CD14-positive monocyte (primary cell): Measurements from ENCODE around the gene GSTT2. TPM values are rescaled to one million over a fixed set of nuclear protein-coding genes. Genes with fewer than 3 reads are reported as not detected.

Source experiments
- DNase-seq, 3 donors: peaks; one replicate each; pipeline ENCODE4 v3.0.0-alpha.2; 2011 to 2022
- H2AFZ ChIP-seq: 2 replicates; pipeline ENCODE4 v1.6.0; 2012; ENCODE audit warnings: mild to moderate bottlenecking, low read depth, low read length, inconsistent platforms; ENCODE audit not compliant: insufficient read depth, poor library complexity, severe bottlenecking
- H3K27ac ChIP-seq, 2 donors: 1 replicate in 1 of 2; 2 replicates in 1 of 2; pipeline ENCODE4 v1.5.1; 2012 to 2013; ENCODE audit warnings: low read length in 2 of 2, control low read depth in 1 of 2, inconsistent platforms in 1 of 2, low read depth in 1 of 2, mild to moderate bottlenecking in 1 of 2
- H3K27me3 ChIP-seq, 2 donors: one replicate each; pipeline versions ENCODE4 v1.6.0 to v1.6.1; 2011 to 2013; ENCODE audit warnings: low read length in 2 of 2; ENCODE audit not compliant: control insufficient read depth in 2 of 2, insufficient read depth in 2 of 2
- H3K36me3 ChIP-seq, 2 donors: replicated peaks in 1 of 2; 1 replicate in 1 of 2; 2 replicates in 1 of 2; pipeline versions ENCODE4 v1.5.1 to v1.6.1; 2012 to 2013; ENCODE audit warnings: low read length in 2 of 2, control low read depth in 1 of 2, inconsistent platforms in 1 of 2, mild to moderate bottlenecking in 1 of 2; ENCODE audit not compliant: insufficient read depth in 2 of 2, control insufficient read depth in 1 of 2
- H3K4me1 ChIP-seq, 2 donors: 1 replicate in 1 of 2; 2 replicates in 1 of 2; pipeline versions ENCODE4 v1.5.1 to v1.6.1; 2012 to 2013; ENCODE audit warnings: low read length in 2 of 2, control low read depth in 1 of 2, inconsistent platforms in 1 of 2, mild to moderate bottlenecking in 1 of 2, moderate library complexity in 1 of 2; ENCODE audit not compliant: insufficient read depth in 2 of 2, control insufficient read depth in 1 of 2
- H3K4me2 ChIP-seq: replicated peaks from 2 replicates; pipeline ENCODE3; 2012; ENCODE audit warnings: low read length, moderate library complexity, mild to moderate bottlenecking; ENCODE audit not compliant: poor library complexity, severe bottlenecking; ENCODE audit errors: extremely low read depth
- H3K4me3 ChIP-seq, 3 experiments: fragments of 200-600 bp in 1 of 3; sonication (generic) in 1 of 3; replicated peaks in 1 of 3; 1 replicate in 2 of 3; 2 replicates in 1 of 3; pipeline ENCODE4 v1.5.1; 2011 to 2013; ENCODE audit warnings: low read length in 3 of 3, mild to moderate bottlenecking in 3 of 3, control low read depth in 2 of 3, low read depth in 2 of 3, inconsistent platforms in 1 of 3, moderate library complexity in 1 of 3
- H3K79me2 ChIP-seq: 2 replicates; pipeline ENCODE4 v1.6.0; 2012; ENCODE audit warnings: mild to moderate bottlenecking, control low read depth, inconsistent platforms, low read length, moderate library complexity; ENCODE audit not compliant: insufficient read depth
- H3K9ac ChIP-seq: 2 replicates; pipeline ENCODE4 v1.6.0; 2017; ENCODE audit warnings: low read length, mild to moderate bottlenecking; ENCODE audit not compliant: insufficient read depth, poor library complexity, severe bottlenecking
- H3K9me3 ChIP-seq, 2 donors: replicated peaks in 1 of 2; 1 replicate in 1 of 2; 2 replicates in 1 of 2; pipeline versions ENCODE4 v1.5.1 to v1.6.1; 2012 to 2013; ENCODE audit warnings: low read length in 2 of 2, control low read depth in 1 of 2; ENCODE audit not compliant: control insufficient read depth in 1 of 2, insufficient read depth in 1 of 2
- H4K20me1 ChIP-seq: 2 replicates; pipeline ENCODE4 v1.6.0; 2012; ENCODE audit warnings: mild to moderate bottlenecking, low read length, control low read depth, moderate library complexity; ENCODE audit not compliant: insufficient read depth
- H3K27ac Mint-ChIP-seq, 7 donors: one replicate each; pipeline ENCODE4 v1.8.0; 2020; ENCODE audit warnings: mild to moderate bottlenecking in 7 of 7, mixed read lengths in 7 of 7, moderate library complexity in 6 of 7, inconsistent platforms in 2 of 7
- H3K27me3 Mint-ChIP-seq, 3 donors: one replicate each; pipeline ENCODE4 v1.8.0; 2021 to 2022; ENCODE audit warnings: low read depth in 3 of 3, mild to moderate bottlenecking in 3 of 3, mixed read lengths in 3 of 3, moderate library complexity in 3 of 3, inconsistent platforms in 1 of 3
- H3K36me3 Mint-ChIP-seq, 2 donors: one replicate each; pipeline ENCODE4 v1.8.0; 2020; ENCODE audit warnings: mixed read lengths in 2 of 2, inconsistent platforms in 1 of 2, mild to moderate bottlenecking in 1 of 2
- H3K4me1 Mint-ChIP-seq: one replicate; pipeline ENCODE4 v1.8.0; 2020; ENCODE audit warnings: mild to moderate bottlenecking, mixed read lengths
- H3K4me3 Mint-ChIP-seq, 2 donors: one replicate each; pipeline ENCODE4 v1.8.0; 2020; ENCODE audit warnings: mild to moderate bottlenecking in 2 of 2, mixed read lengths in 2 of 2, moderate library complexity in 1 of 2
- H3K9me3 Mint-ChIP-seq, 7 donors: one replicate each; pipeline ENCODE4 v1.8.0; 2020 to 2022; ENCODE audit warnings: mixed read lengths in 7 of 7, mild to moderate bottlenecking in 6 of 7, moderate library complexity in 6 of 7, inconsistent platforms in 2 of 7
- CTCF ChIP-seq: fragments of 200-600 bp; IDR thresholded peaks from one replicate; pipeline ENCODE4 v1.8.0; 2022; ENCODE audit warnings: antibody characterized with exemption, mild to moderate bottlenecking
- WGBS: methylation state at CpG from one replicate; pipeline ENCODE4 v1.1.5; 2013; ENCODE audit warnings: missing lambda C conversion rate; ENCODE audit not compliant: insufficient coverage; 5-methylcytosine and 5-hydroxymethylcytosine counted together
- intact Hi-C, 2 donors: fragments of 100-400 bp; cut with micrococcal nuclease; formaldehyde crosslinking; loops; one replicate each; pipeline versions ENCODE4 v1.15.0 to v1.15.1; 2023
- polyA plus RNA-seq, 3 donors: library from polyadenylated mRNA; depleted of rRNA in 1 of 3; unstranded in 2 of 3; stranded (reverse) in 1 of 3; fragments of 300-500 nt in 2 of 3; fragments of >200 nt in 1 of 3; fragmentation: Illumina TruSeq in 2 of 3; gene quantifications; 1 replicate in 2 of 3; 2 replicates in 1 of 3; pipeline ENCODE4 v1.2.3, GENCODE V29; 2012 to 2021

GSTT2 gene
- polyA plus RNA-seq, 3 donors, result 0.15 TPM; not detected in 2

GRCh38 chr22:24001314-24001713, 21.4 kb downstream of the GSTT2 start:
- DNase-seq, result no peak
- no peak overlapping the region for H3K4me3 ChIP-seq
- peaks cover 0 to 1% (median 0%) of the 10 kb centered on the region in 7 donors for H3K9me3 Mint-ChIP-seq
- WGBS, result 90% methylated on average over 9 of the region's 9 CpGs
- H3K4me1 Mint-ChIP-seq, result peaks cover 6% of the 10 kb centered on the region
- H3K9me3 ChIP-seq, result no peaks in the 10 kb centered on the region
- H2AFZ ChIP-seq, result no peak overlapping the region
- H3K4me1 ChIP-seq, result no peaks in the 10 kb centered on the region
- no peaks in the 10 kb centered on the region for H3K27me3 ChIP-seq
- peaks cover 4 to 7% (median 6%) of the 10 kb centered on the region in 3 donors for H3K27me3 Mint-ChIP-seq
- no peaks in the 10 kb centered on the region for H3K36me3 Mint-ChIP-seq
- H4K20me1 ChIP-seq, result no peaks in the 10 kb centered on the region
- H3K27ac Mint-ChIP-seq, result no peak overlapping the region
- H3K9ac ChIP-seq, result no peak overlapping the region
- no peak overlapping the region for H3K4me3 Mint-ChIP-seq
- H3K27ac ChIP-seq, result no peak overlapping the region
- H3K36me3 ChIP-seq, result no peaks in the 10 kb centered on the region
- no peak for TF ChIP-seq CTCF
- H3K4me2 ChIP-seq, result no peak overlapping the region
- no peaks in the 10 kb centered on the region for H3K79me2 ChIP-seq
- intact Hi-C loops, result no loop called here

- H3K27me3 Mint-ChIP-seq, result peaks cover 4 to 7% (median 6%) of the 10 kb centered on the region in 3 donors
- no peaks in the 10 kb centered on the region for H3K27me3 ChIP-seq
- no peak overlapping the region for H3K27ac Mint-ChIP-seq
- 93% methylated on average over 3 of the region's 10 CpGs for WGBS
- H3K4me3 Mint-ChIP-seq, result no peak overlapping the region
- H3K9me3 Mint-ChIP-seq, result peaks cover 0 to 1% (median 0%) of the 10 kb centered on the region in 7 donors
- intact Hi-C loops, result no loop called here
- no peak overlapping the region for H3K9ac ChIP-seq
- H3K36me3 ChIP-seq, result no peaks in the 10 kb centered on the region
- H3K4me3 ChIP-seq, result no peak overlapping the region
- no peaks in the 10 kb centered on the region for H3K79me2 ChIP-seq
- no peak for TF ChIP-seq CTCF
- H3K4me1 Mint-ChIP-seq, result no peaks in the 10 kb centered on the region
- no peaks in the 10 kb centered on the region for H4K20me1 ChIP-seq
- H3K36me3 Mint-ChIP-seq, result no peaks in the 10 kb centered on the region
- no peak for DNase-seq
- no peaks in the 10 kb centered on the region for H3K9me3 ChIP-seq
- H3K4me2 ChIP-seq, result no peak overlapping the region
- no peak overlapping the region for H2AFZ ChIP-seq
- no peaks in the 10 kb centered on the region for H3K4me1 ChIP-seq
- H3K27ac ChIP-seq, result no peak overlapping the region
These were observed 22.3 kb downstream of the GSTT2 start for GRCh38 chr22:24002272-24002671.
